Mesenchymal stem cell (in vitro differentiated cells and primary cell): ENCODE results near the gene FAM161A.
A peak's percentile ranks its signal among the peaks of the same experiment; 100 is the strongest.
"Not testable (repeated sequence)": the region's sequence is repeated elsewhere in the genome, so short reads cannot be mapped to it uniquely, and the experiment has no call there.

ENCODE experiments used
- DNase-seq: peaks from one replicate; pipeline ENCODE4 v3.0.0-alpha.2; 2013
- H2AFZ ChIP-seq: one replicate; pipeline ENCODE4 v1.6.1; 2013; ENCODE audit warnings: low read depth, mild to moderate bottlenecking, control low read depth, inconsistent platforms, low read length, moderate library complexity
- H2AK5ac ChIP-seq: 2 replicates; pipeline ENCODE4 v1.6.1; 2013; ENCODE audit warnings: low read length, moderate library complexity, mild to moderate bottlenecking, inconsistent platforms; ENCODE audit not compliant: severe bottlenecking
- H2BK120ac ChIP-seq: one replicate; pipeline ENCODE4 v1.6.1; 2013; ENCODE audit warnings: low read depth, mild to moderate bottlenecking, inconsistent platforms, low read length, moderate library complexity
- H2BK12ac ChIP-seq, 2 experiments: one replicate each; pipeline ENCODE4 v1.6.1; 2013; ENCODE audit warnings: inconsistent platforms in 2 of 2, low read length in 2 of 2, mild to moderate bottlenecking in 2 of 2, moderate library complexity in 2 of 2, control low read depth in 1 of 2
- H2BK15ac ChIP-seq: one replicate; pipeline ENCODE4 v1.6.1; 2013; ENCODE audit warnings: mild to moderate bottlenecking, low read depth, inconsistent platforms; ENCODE audit not compliant: poor library complexity, severe bottlenecking
- H2BK5ac ChIP-seq: 2 replicates; pipeline ENCODE4 v1.6.1; 2013; ENCODE audit warnings: low read depth, mild to moderate bottlenecking, low read length, control low read depth, inconsistent platforms; ENCODE audit not compliant: poor library complexity, severe bottlenecking
- H3K14ac ChIP-seq, 2 experiments: one replicate each; pipeline ENCODE4 v1.6.1; 2013; ENCODE audit warnings: inconsistent platforms in 2 of 2, low read length in 2 of 2, control low read depth in 1 of 2, mild to moderate bottlenecking in 1 of 2, moderate library complexity in 1 of 2
- H3K18ac ChIP-seq, 2 experiments: one replicate each; pipeline ENCODE4 v1.6.1; 2013; ENCODE audit warnings: inconsistent platforms in 2 of 2, low read length in 2 of 2, control low read depth in 1 of 2, low read depth in 1 of 2, mild to moderate bottlenecking in 1 of 2
- H3K23ac ChIP-seq, 2 experiments: one replicate each; pipeline ENCODE4 v1.6.1; 2013; ENCODE audit warnings: inconsistent platforms in 2 of 2, low read length in 2 of 2, mild to moderate bottlenecking in 2 of 2, moderate library complexity in 2 of 2, control low read depth in 1 of 2
- H3K27ac ChIP-seq: 2 replicates; pipeline ENCODE4 v1.5.1; 2013; ENCODE audit warnings: mild to moderate bottlenecking, moderate library complexity, low read length, control low read depth, inconsistent platforms; ENCODE audit not compliant: poor library complexity, severe bottlenecking
- H3K27me3 ChIP-seq, 2 experiments: 2 replicates each; pipeline versions ENCODE4 v1.6.1 to v1.7.0; 2013; ENCODE audit warnings: low read length in 2 of 2, mild to moderate bottlenecking in 2 of 2, moderate library complexity in 2 of 2, control low read depth in 1 of 2, inconsistent platforms in 1 of 2; ENCODE audit not compliant: control insufficient read depth in 1 of 2, insufficient read depth in 1 of 2
- H3K36me3 ChIP-seq, 2 experiments: 2 replicates each; pipeline versions ENCODE4 v1.6.1 to v1.7.0; 2013; ENCODE audit warnings: low read length in 2 of 2, control low read depth in 1 of 2, inconsistent platforms in 1 of 2, low read depth in 1 of 2, mild to moderate bottlenecking in 1 of 2; ENCODE audit not compliant: insufficient read depth in 2 of 2, control insufficient read depth in 1 of 2
- H3K4ac ChIP-seq, 2 experiments: one replicate each; pipeline ENCODE4 v1.6.1; 2013; ENCODE audit warnings: inconsistent platforms in 2 of 2, low read length in 2 of 2, mild to moderate bottlenecking in 2 of 2, moderate library complexity in 2 of 2, control low read depth in 1 of 2, low read depth in 1 of 2
- H3K4me1 ChIP-seq: 2 replicates; pipeline ENCODE4 v1.6.1; 2013; ENCODE audit warnings: low read depth, low read length, control low read depth; ENCODE audit not compliant: control insufficient read depth, insufficient read depth
- H3K4me2 ChIP-seq: 2 replicates; pipeline ENCODE4 v1.6.1; 2013; ENCODE audit warnings: low read length, mild to moderate bottlenecking, inconsistent platforms; ENCODE audit not compliant: poor library complexity, severe bottlenecking
- H3K4me3 ChIP-seq, 2 experiments: 2 replicates each; pipeline versions ENCODE4 v1.5.1 to v1.7.0; 2013; ENCODE audit warnings: low read length in 2 of 2, mild to moderate bottlenecking in 2 of 2, control low read depth in 1 of 2, low read depth in 1 of 2; ENCODE audit not compliant: insufficient read depth in 1 of 2
- H3K79me1 ChIP-seq: replicated peaks from 2 replicates; pipeline ENCODE4 v1.6.1; 2013; ENCODE audit warnings: mild to moderate bottlenecking, control low read depth, low read length, inconsistent platforms; ENCODE audit not compliant: poor library complexity, severe bottlenecking
- H3K9ac ChIP-seq: 2 replicates; pipeline ENCODE4 v1.7.0; 2013; ENCODE audit warnings: mild to moderate bottlenecking, low read length, moderate library complexity
- H3K9me3 ChIP-seq: 2 replicates; pipeline ENCODE4 v1.7.0; 2013; ENCODE audit warnings: mild to moderate bottlenecking, low read length; ENCODE audit not compliant: control insufficient read depth
- H4K8ac ChIP-seq: one replicate; pipeline ENCODE4 v1.6.1; 2013; ENCODE audit warnings: inconsistent platforms, mild to moderate bottlenecking, low read length, moderate library complexity
- H4K91ac ChIP-seq: one replicate; pipeline ENCODE4 v1.6.1; 2013; ENCODE audit warnings: mild to moderate bottlenecking, low read length, inconsistent platforms
- WGBS: methylation state at CpG from one replicate; pipeline ENCODE4 v1.1.7; 2013; ENCODE audit warnings: mixed read lengths; 5-methylcytosine and 5-hydroxymethylcytosine counted together

FAM161A gene

GRCh38 chr2:61799099-61799498 lies 54.8 kb downstream of the FAM161A start:
- DNase-seq, result no peak
- 91% methylated on average over 6 of the region's 6 CpGs for WGBS
- Histone ChIP-seq H3K79me1 (no peaks in the 10 kb centered on the region), H3K4ac (no peak overlapping the region), H4K8ac (no peak overlapping the region), H3K4me2 (no peak overlapping the region), H3K27me3 (peaks cover 0 to 24% of the 10 kb centered on the region in 2 experiments), H2BK15ac (no peak overlapping the region), H2BK5ac (no peak overlapping the region), H3K27ac (no peak overlapping the region), H3K4me1 (no peaks in the 10 kb centered on the region), H3K9me3 (no peaks in the 10 kb centered on the region), H2AFZ (no peak overlapping the region), H3K4me3 (no peak overlapping the region), H2BK120ac (no peak overlapping the region), H2AK5ac (no peak overlapping the region), H3K9ac (no peak overlapping the region), H3K18ac (no peak overlapping the region), H3K36me3 (no peaks in the 10 kb centered on the region), H2BK12ac (no peak overlapping the region), H4K91ac (no peak overlapping the region), H3K14ac (no peak overlapping the region), H3K23ac (no peak overlapping the region)

GRCh38 chr2:61797446-61797845 lies 56.4 kb downstream of the FAM161A start:
- not testable (repeated sequence) for H2BK12ac ChIP-seq, H3K23ac ChIP-seq, H3K36me3 ChIP-seq, H2BK15ac ChIP-seq, H4K8ac ChIP-seq, H3K4me3 ChIP-seq, H2AK5ac ChIP-seq, H2BK5ac ChIP-seq, DNase-seq, H3K18ac ChIP-seq, H3K79me1 ChIP-seq, H3K14ac ChIP-seq, H3K27ac ChIP-seq, H3K9me3 ChIP-seq, H3K4me1 ChIP-seq, H2AFZ ChIP-seq, H3K9ac ChIP-seq, H2BK120ac ChIP-seq, H3K4me2 ChIP-seq, H4K91ac ChIP-seq, H3K4ac ChIP-seq
- 93% methylated on average over 4 of the region's 4 CpGs for WGBS
- peaks cover 0 to 17% of the 10 kb centered on the region in 2 experiments for H3K27me3 ChIP-seq

DNA sequence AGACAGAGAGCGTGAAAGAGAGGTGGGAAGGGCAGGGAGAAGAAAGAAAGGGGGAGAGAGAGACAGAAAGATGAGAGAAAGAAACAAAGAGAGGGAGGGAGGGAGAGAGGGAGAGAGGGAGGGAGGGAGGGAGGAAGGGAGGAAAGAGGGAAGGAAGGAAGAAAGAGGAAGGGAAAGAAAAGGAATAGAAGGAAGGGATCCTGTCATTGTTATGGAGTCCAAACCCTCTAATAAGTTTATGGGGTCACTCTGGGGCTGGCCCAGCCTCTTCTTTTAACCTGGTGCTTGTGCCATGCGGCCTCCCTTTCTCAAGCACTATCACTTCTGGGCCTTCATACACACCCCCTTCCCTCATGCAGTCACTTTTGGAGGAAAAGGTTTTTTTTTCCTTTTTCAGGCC lies 58.5 kb downstream of the FAM161A start:
- Histone ChIP-seq H3K27ac (no peak overlapping the region), H2BK120ac (no peak overlapping the region), H3K9ac (no peak overlapping the region), H3K4me3 (no peak overlapping the region), H4K8ac (no peak overlapping the region), H2AFZ (no peak overlapping the region), H3K36me3 (no peaks in the 10 kb centered on the region), H2BK15ac (no peak overlapping the region), H4K91ac (no peak overlapping the region), H3K4me2 (no peak overlapping the region), H3K79me1 (no peaks in the 10 kb centered on the region), H2AK5ac (no peak overlapping the region), H3K27me3 (peaks cover 0 to 10% of the 10 kb centered on the region in 2 experiments), H2BK5ac (no peak overlapping the region), H3K4me1 (peaks cover 3% of the 10 kb centered on the region), H3K14ac (no peak overlapping the region), H2BK12ac (no peak overlapping the region), H3K9me3 (no peaks in the 10 kb centered on the region), H3K23ac (no peak overlapping the region), H3K18ac (no peak overlapping the region), H3K4ac (no peak overlapping the region)
- DNase-seq, result no peak
- 86% methylated on average over 2 of the region's 2 CpGs for whole genome bisulfite sequencing

GRCh38 chr2:61793389-61793836 lies 60.4 kb downstream of the FAM161A start:
- Histone ChIP-seq H3K4me2 (peak overlapping the region; percentile 37), H3K4me3 (peak overlapping the region in 1 of 2 experiments; percentile 61), H4K91ac (no peak overlapping the region), H2BK15ac (no peak overlapping the region), H3K4me1 (peaks cover 3% of the 10 kb centered on the region), H3K9ac (no peak overlapping the region), H3K27me3 (no peaks in the 10 kb centered on the region), H2AFZ (peak overlapping the region; percentile 36), H3K9me3 (no peaks in the 10 kb centered on the region), H3K27ac (no peak overlapping the region), H3K18ac (no peak overlapping the region), H4K8ac (no peak overlapping the region), H2BK120ac (no peak overlapping the region), H3K79me1 (no peaks in the 10 kb centered on the region), H2BK5ac (no peak overlapping the region), H3K23ac (no peak overlapping the region), H3K36me3 (no peaks in the 10 kb centered on the region), H2AK5ac (no peak overlapping the region), H3K14ac (no peak overlapping the region), H3K4ac (no peak overlapping the region), H2BK12ac (no peak overlapping the region)
- DNase-seq, result peak; percentile 72
- 20% methylated on average over 20 of the region's 20 CpGs for WGBS
